Measurements from ENCODE around the gene GSN.

Gene GSN

GRCh38 chr9:121354141-121354540, 86.2 kb downstream of the GSN start:
- H3K27ac ChIP-seq (ENCODE audit: low read depth, low read length), result no peak overlapping the region
- no peaks in the 10 kb centered on the region for H4K20me1 ChIP-seq (ENCODE audit: control insufficient read depth, insufficient read depth, low read depth, low read length)
- no peaks in the 10 kb centered on the region for H3K36me3 ChIP-seq (ENCODE audit: control insufficient read depth, low read length)
- no peak overlapping the region for H3K4me2 ChIP-seq (ENCODE audit: low read length)
- H3K4me1 ChIP-seq (ENCODE audit: control insufficient read depth, low read length), result peaks cover 11% of the 10 kb centered on the region
- no peak overlapping the region for H3K4me3 ChIP-seq (ENCODE audit: low read length)
- no peaks in the 10 kb centered on the region for H3K27me3 ChIP-seq (ENCODE audit: control insufficient read depth, low read length)
- H3K9me3 ChIP-seq (ENCODE audit: control insufficient read depth, insufficient read depth, low read length), result no peaks in the 10 kb centered on the region
- H3K9me2 ChIP-seq (replicated peaks; ENCODE audit: control insufficient read depth, low read length), result no peaks in the 10 kb centered on the region
- no peak for TF ChIP-seq EZH2phosphoT487 (IDR thresholded peaks at IDR 0.05; ENCODE audit: borderline replicate concordance, low read length)
- TF ChIP-seq CTCF (IDR thresholded peaks at IDR 0.05; ENCODE audit: low read depth, low read length, poor library complexity, severe bottlenecking), result no peak
- H3K79me2 ChIP-seq (ENCODE audit: control insufficient read depth, low read length), result no peaks in the 10 kb centered on the region
- no peaks in the 10 kb centered on the region for H3F3A ChIP-seq (ENCODE audit: control insufficient read depth, insufficient read depth)

GRCh38 chr9:121354762-121355161, 86.8 kb downstream of the GSN start:
- no peaks in the 10 kb centered on the region for H3K27me3 ChIP-seq (ENCODE audit: control insufficient read depth, low read length)
- no peak overlapping the region for H3K27ac ChIP-seq (ENCODE audit: low read depth, low read length)
- H3K36me3 ChIP-seq (ENCODE audit: control insufficient read depth, low read length), result no peaks in the 10 kb centered on the region
- H3K9me3 ChIP-seq (ENCODE audit: control insufficient read depth, insufficient read depth, low read length), result no peaks in the 10 kb centered on the region
- no peaks in the 10 kb centered on the region for H3K79me2 ChIP-seq (ENCODE audit: control insufficient read depth, low read length)
- TF ChIP-seq EZH2phosphoT487 (IDR thresholded peaks at IDR 0.05; ENCODE audit: borderline replicate concordance, low read length) (no peak), CTCF (IDR thresholded peaks at IDR 0.05; ENCODE audit: low read depth, low read length, poor library complexity, severe bottlenecking) (no peak)
- no peaks in the 10 kb centered on the region for H4K20me1 ChIP-seq (ENCODE audit: control insufficient read depth, insufficient read depth, low read depth, low read length)
- H3F3A ChIP-seq (ENCODE audit: control insufficient read depth, insufficient read depth), result no peaks in the 10 kb centered on the region
- H3K9me2 ChIP-seq (replicated peaks; ENCODE audit: control insufficient read depth, low read length), result no peaks in the 10 kb centered on the region
- no peak overlapping the region for H3K4me2 ChIP-seq (ENCODE audit: low read length)
- H3K4me3 ChIP-seq (ENCODE audit: low read length), result no peak overlapping the region
- peaks cover 8% of the 10 kb centered on the region for H3K4me1 ChIP-seq (ENCODE audit: control insufficient read depth, low read length)

GRCh38 chr9:121357011-121357410, 89.0 kb downstream of the GSN start:
- H3K4me1 ChIP-seq (ENCODE audit: control insufficient read depth, low read length), result peaks cover 8% of the 10 kb centered on the region
- H3K79me2 ChIP-seq (ENCODE audit: control insufficient read depth, low read length), result no peaks in the 10 kb centered on the region
- H3K27ac ChIP-seq (ENCODE audit: low read depth, low read length), result no peak overlapping the region
- no peaks in the 10 kb centered on the region for H3K36me3 ChIP-seq (ENCODE audit: control insufficient read depth, low read length)
- H3K27me3 ChIP-seq (ENCODE audit: control insufficient read depth, low read length), result no peaks in the 10 kb centered on the region
- H3K4me3 ChIP-seq (ENCODE audit: low read length), result no peak overlapping the region
- no peak overlapping the region for H3K4me2 ChIP-seq (ENCODE audit: low read length)
- no peaks in the 10 kb centered on the region for H4K20me1 ChIP-seq (ENCODE audit: control insufficient read depth, insufficient read depth, low read depth, low read length)
- H3F3A ChIP-seq (ENCODE audit: control insufficient read depth, insufficient read depth), result no peaks in the 10 kb centered on the region
- H3K9me2 ChIP-seq (replicated peaks; ENCODE audit: control insufficient read depth, low read length), result no peaks in the 10 kb centered on the region
- TF ChIP-seq EZH2phosphoT487 (IDR thresholded peaks at IDR 0.05; ENCODE audit: borderline replicate concordance, low read length), result no peak
- TF ChIP-seq CTCF (IDR thresholded peaks at IDR 0.05; ENCODE audit: low read depth, low read length, poor library complexity, severe bottlenecking), result no peak
- H3K9me3 ChIP-seq (ENCODE audit: control insufficient read depth, insufficient read depth, low read length), result no peaks in the 10 kb centered on the region

- Histone ChIP-seq H3K4me2 (ENCODE audit: low read length) (no peak overlapping the region), H3K4me1 (ENCODE audit: control insufficient read depth, low read length) (peaks cover 10% of the 10 kb centered on the region), H3F3A (ENCODE audit: control insufficient read depth, insufficient read depth) (no peaks in the 10 kb centered on the region), H3K36me3 (ENCODE audit: control insufficient read depth, low read length) (no peaks in the 10 kb centered on the region), H3K27me3 (ENCODE audit: control insufficient read depth, low read length) (no peaks in the 10 kb centered on the region), H3K9me3 (ENCODE audit: control insufficient read depth, insufficient read depth, low read length) (no peaks in the 10 kb centered on the region), H3K79me2 (ENCODE audit: control insufficient read depth, low read length) (no peaks in the 10 kb centered on the region), H3K9me2 (replicated peaks; ENCODE audit: control insufficient read depth, low read length) (no peaks in the 10 kb centered on the region), H3K27ac (ENCODE audit: low read depth, low read length) (no peak overlapping the region), H3K4me3 (ENCODE audit: low read length) (no peak overlapping the region), H4K20me1 (ENCODE audit: control insufficient read depth, insufficient read depth, low read depth, low read length) (no peaks in the 10 kb centered on the region)
- TF ChIP-seq CTCF (IDR thresholded peaks at IDR 0.05; ENCODE audit: low read depth, low read length, poor library complexity, severe bottlenecking) (no peak), EZH2phosphoT487 (IDR thresholded peaks at IDR 0.05; ENCODE audit: borderline replicate concordance, low read length) (no peak)
Measured at GRCh38 chr9:121358751-121359150, 90.8 kb downstream of the GSN start.
